Thyroid gland (tissue), 4 donors: ENCODE data around the gene MAPK4.

Experiments
- CTCF ChIP-seq, 6 experiments: fragments of 200-600 bp in 3 of 6; fragments of 450-650 bp in 3 of 6; sonication (generic) in 3 of 6; IDR thresholded peaks; one replicate each; pipeline ENCODE4 v1.5.1; 2016 to 2019; ENCODE audit warnings: antibody characterized with exemption in 6 of 6, mild to moderate bottlenecking in 2 of 6, inconsistent platforms in 1 of 6, moderate library complexity in 1 of 6
- POLR2A ChIP-seq, 2 donors: fragments of 450-650 bp; IDR thresholded peaks; one replicate each; pipeline ENCODE4 v1.6.1; 2017; ENCODE audit warnings: antibody characterized with exemption in 2 of 2, mild to moderate bottlenecking in 2 of 2, moderate library complexity in 1 of 2

GRCh38 chr18:50569930-50570329, 10.0 kb downstream of the MAPK4 start:
- no peak for TF ChIP-seq POLR2A (IDR thresholded peaks at IDR 0.05)
- no peak for TF ChIP-seq CTCF (IDR thresholded peaks at IDR 0.05)
